Astrocyte (in vitro differentiated cells and primary cell): ENCODE data around the gene WDR86.

Source experiments
- EZH2 ChIP-seq: IDR thresholded peaks from 2 replicates; pipeline ENCODE4 v1.6.1; 2012; ENCODE audit warnings: mild to moderate bottlenecking, low read length, inconsistent platforms; ENCODE audit not compliant: insufficient read depth
- TF ChIP-seq, protein P1 (sequence below): IDR thresholded peaks from 2 replicates; pipeline ENCODE4 v1.5.1; 2011; ENCODE audit warnings: low read depth, mild to moderate bottlenecking, inconsistent platforms, low read length, moderate library complexity; ENCODE audit not compliant: insufficient read depth

DNA sequence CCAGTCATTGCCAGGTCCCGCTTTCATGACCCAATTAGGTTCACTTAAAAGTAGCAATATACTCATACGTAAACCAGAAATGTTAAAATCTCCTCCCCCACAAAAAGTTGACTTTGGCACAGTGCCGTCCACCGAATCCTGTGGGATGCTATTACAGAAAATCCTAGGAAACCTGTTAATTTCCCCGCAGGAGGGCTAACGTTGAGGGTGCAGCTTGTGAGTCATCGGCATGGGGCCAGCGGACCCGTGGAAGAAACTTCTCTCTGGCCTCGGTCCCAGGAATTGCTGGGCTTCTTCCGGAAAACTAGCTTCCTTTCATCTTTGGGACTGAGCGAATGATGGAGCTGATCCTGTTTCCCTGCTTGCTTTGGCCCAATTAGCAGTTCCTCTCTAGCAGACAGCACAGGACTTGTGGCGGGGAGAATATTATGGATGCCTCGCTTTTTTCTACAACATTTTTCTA lies 16.6 kb upstream of the WDR86 start:
- TF ChIP-seq, protein P1, sequence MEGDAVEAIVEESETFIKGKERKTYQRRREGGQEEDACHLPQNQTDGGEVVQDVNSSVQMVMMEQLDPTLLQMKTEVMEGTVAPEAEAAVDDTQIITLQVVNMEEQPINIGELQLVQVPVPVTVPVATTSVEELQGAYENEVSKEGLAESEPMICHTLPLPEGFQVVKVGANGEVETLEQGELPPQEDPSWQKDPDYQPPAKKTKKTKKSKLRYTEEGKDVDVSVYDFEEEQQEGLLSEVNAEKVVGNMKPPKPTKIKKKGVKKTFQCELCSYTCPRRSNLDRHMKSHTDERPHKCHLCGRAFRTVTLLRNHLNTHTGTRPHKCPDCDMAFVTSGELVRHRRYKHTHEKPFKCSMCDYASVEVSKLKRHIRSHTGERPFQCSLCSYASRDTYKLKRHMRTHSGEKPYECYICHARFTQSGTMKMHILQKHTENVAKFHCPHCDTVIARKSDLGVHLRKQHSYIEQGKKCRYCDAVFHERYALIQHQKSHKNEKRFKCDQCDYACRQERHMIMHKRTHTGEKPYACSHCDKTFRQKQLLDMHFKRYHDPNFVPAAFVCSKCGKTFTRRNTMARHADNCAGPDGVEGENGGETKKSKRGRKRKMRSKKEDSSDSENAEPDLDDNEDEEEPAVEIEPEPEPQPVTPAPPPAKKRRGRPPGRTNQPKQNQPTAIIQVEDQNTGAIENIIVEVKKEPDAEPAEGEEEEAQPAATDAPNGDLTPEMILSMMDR, result no peak
- TF ChIP-seq EZH2, result no peak
